G401 (cell line): ENCODE data around the gene GSG1L. TPM values are rescaled to one million over a fixed set of nuclear protein-coding genes. Genes with fewer than 3 reads are reported as not detected.
A peak's percentile ranks its signal among the peaks of the same experiment; 100 is the strongest.

Experiments used
- DNase-seq: peaks from one replicate; pipeline ENCODE4 v3.0.0-alpha.2; 2015; ENCODE audit warnings: low spot score
- in situ Hi-C: cut with HindIII; loops from 2 replicates; pipeline ENCODE4 v1.10.0; 2016; ENCODE audit warnings: low sequenced_read_pairs, mixed read lengths
- total RNA-seq: library from RNA; depleted of rRNA; stranded (reverse); fragments of >200 nt; shearing (Covaris generic); gene quantifications from 2 replicates; pipeline ENCODE4 v1.2.3, GENCODE V29; 2014

GSG1L gene
- total RNA-seq, 1 experiment from 2014 or later, result not detected

DNA sequence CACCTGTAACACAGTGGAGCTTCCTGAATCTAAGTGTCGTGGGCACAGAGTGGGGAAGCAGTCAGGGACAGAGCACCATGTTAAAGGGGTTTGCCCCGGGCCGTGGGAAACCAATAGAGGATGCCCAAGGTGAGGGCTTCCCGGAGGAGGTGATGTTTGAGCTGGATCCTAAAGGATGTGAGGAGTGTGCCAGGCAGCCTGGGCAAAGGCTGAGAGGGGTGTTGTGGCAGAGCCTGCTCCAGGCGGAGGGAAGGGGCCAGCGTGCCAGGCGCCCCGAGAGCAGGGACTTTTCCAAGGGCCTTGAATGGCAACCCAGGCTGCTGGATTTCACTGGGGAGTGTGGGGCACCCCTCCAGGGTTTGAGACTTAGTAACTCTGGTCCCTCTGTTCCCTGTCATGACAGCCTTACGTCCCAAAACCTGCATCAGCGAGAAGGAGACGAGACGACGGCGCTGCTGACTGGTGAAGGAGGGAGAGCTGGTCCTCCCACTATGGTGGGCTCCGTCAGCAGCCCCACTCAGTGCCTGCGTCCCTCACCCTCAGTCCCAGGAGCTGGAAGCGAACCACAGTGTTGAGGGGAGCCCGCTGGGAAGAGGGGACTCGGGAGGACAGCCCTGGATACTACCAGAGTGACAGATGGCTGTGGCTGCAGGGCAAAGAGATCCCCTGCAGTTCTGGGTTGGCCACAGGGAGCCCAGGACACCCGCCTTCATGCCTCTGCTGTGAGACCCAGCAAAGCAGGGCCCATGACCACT lies 285.2 kb downstream of the GSG1L start:
- in situ Hi-C loops, result no loop called here

DNA sequence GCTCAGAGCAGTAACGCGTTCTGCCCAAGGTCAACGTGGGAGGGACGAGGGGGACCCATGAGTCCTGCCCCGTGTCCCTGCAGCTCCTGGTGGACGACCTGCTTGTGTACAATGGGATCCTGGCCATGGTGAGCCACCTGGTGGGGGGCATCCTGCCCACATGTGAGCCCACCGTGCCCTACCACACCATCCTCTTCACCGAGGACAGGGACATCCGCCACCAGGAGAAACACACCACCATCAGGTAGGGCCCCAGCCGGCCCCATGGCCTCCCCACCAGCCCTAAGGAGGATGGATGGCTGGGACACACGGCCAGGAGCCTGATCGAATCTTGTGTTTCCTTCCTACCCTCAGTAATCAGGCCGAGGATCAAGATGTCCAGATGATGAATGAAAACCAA lies 286.0 kb downstream of the GSG1L start:
- DNase-seq, result no peak
- in situ Hi-C loops, result no loop called here

More for the DNA sequence above, 285.2 kb downstream of the GSG1L start:
- DNase-seq, result peak; percentile 54

DNA sequence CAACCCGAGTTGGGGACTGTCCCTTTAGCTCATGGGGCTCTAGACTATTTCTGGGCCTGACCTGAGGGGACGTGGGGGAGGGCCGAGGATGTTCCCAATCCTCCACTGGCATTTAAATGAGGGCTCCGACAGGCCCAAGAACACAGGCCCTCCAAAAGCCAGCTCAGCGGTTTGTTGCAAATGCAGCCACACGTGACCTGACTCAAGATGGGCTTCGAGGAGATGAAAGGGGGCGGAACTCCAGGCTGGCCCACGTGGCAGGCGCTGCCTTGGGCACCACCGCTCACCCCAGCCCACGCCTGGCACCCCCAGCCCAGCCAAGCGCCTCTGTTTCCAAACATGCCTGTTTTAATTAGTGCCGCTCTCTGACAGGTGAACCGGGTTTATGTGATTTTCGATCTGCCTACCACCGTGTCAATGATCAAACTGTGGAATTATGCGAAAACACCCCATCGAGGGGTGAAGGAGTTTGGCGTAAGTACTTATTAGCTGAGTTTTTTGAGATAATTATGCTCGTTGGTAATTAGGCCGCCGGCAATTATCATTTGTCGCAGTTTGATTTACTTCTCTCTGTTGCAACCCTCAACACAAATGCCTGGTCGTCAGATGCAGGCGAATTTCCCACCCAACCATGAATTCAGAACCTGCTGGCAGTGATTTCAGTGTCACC lies 286.8 kb downstream of the GSG1L start:
- in situ Hi-C loops, result no loop called here
- peak; percentile 37 for DNase-seq

DNA sequence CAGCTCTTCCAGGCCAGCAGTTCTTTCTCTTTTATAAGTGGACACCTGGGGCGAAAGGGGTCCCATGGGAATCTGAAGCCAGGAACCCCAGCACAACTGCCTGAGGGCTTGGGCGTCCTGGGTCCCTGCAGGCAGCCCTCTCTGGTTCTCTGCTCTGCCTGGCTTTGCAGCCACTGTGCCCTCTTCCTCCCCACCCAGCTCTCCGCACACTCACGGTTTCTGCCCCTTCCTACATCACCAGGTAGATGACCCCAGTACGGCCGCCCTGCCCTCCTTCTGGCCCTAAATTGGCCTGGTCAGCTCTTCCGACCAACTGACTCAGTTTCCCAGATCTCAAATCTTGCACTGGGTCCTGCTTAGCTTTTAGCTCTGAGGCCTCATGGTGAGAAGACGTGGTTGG lies 288.3 kb downstream of the GSG1L start:
- in situ Hi-C loops, result no loop called here
- DNase-seq, result no peak

DNA sequence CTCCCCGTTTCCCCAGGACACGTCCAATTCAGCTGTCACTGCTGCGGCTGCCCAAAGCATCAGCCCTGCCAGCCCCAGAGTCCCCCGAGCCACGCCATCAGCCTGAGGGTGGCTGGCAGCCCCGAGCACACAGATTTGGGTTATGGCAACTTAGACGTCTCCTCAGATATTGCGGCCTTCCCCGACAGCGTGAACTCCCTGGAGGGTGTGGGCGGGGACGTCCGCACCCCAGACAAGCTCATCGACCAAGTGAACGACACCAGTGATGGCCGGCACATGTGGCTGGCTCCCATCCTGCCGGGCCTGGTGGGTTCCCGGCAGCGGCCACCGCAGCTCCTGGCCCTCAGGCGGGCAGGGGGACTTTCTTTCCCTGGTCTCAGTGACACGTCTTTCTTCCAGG lies 288.7 kb downstream of the GSG1L start:
- in situ Hi-C loops, result no loop called here
- DNase-seq, result no peak

DNA sequence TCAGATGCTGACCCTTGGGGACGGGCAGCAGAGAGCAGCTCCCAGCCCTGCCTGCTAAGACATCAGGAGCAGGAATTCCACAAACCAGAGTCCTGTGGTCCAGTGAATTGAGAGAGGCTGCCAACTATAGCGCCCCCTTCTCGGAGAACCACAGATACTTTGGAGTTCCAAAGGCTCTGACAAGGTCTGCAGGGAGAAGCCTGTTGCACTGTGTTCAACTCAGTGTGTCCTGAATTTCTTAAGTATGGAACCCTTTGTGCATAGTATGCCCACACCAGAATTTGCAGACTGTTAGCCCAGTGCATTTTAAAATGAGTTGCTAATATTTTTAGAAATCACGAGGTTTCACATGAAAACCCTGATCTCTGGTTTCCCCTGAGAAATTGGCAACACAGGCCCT lies 290.2 kb downstream of the GSG1L start:
- in situ Hi-C loops, result no loop called here
- DNase-seq, result no peak

DNA sequence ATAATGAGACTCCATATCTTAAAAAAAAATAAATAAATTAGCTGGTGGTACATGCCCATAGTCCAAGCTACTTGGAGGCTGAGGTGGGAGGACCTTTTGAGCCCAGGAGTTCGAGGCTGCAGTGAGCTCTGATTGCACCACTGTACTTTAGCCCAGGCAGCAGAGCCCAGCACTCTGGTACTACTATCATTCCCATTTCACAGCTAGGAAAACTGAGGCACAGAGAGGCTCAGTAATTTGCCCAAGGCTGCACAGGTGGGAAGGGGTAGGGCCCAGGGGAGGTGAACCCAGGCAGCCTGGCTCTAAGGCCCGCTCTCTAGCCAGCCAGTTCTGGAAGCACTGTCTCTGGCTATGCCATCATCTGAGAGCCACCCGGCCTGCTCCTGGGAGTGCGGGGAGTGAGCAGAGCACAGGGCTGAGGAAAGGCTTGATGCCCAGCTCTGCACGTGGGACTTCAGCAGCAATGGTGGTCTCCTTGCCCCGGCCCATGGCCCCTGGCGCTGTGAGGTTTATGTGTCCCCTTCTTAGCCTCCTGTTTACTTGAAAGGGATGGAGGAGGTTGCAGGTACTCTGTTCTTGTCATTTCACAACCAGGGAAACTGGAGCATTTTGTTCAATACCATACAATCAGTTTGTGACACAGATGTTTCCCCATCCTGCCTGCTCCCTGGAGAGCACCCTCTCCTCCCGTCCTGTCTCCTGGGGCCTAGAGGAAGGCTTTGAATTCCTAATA lies 291.3 kb downstream of the GSG1L start:
- in situ Hi-C loops, result no loop called here
- DNase-seq, result no peak

DNA sequence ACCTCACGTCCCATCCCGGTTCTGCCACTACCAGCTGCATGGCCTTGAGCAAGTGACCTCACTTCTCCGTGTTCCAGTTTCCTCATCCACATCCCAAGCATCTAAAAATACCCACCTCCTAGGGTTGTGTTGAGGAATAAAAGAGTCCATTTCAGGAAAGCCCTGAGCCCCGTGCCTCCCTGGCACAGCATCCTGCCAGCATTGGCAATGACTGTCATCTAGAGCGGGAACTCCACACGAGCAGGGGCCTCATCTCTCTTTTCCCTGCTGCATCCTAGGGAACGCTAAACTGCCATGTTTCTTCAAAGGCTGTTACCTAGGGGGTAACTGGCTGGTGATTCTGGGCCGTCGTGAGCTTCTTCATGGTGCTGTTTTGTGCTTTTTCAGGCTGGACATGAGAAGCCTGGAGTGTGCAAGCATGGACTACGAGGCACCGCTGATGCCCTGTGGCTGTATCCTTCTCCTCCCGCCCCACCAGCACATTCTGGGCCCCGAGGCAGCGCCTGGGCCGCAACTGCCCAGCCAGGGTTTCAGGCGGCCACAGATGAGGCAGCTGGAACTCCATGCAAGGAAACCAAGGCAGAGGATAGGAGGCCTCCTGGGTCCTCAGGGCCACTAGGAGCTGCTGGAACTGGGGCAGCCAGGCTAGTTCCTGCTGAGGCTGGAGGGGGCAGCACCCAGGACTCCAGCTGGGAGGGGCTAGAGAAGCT lies 292.2 kb downstream of the GSG1L start:
- in situ Hi-C loops, result no loop called here
- DNase-seq, result no peak

DNA sequence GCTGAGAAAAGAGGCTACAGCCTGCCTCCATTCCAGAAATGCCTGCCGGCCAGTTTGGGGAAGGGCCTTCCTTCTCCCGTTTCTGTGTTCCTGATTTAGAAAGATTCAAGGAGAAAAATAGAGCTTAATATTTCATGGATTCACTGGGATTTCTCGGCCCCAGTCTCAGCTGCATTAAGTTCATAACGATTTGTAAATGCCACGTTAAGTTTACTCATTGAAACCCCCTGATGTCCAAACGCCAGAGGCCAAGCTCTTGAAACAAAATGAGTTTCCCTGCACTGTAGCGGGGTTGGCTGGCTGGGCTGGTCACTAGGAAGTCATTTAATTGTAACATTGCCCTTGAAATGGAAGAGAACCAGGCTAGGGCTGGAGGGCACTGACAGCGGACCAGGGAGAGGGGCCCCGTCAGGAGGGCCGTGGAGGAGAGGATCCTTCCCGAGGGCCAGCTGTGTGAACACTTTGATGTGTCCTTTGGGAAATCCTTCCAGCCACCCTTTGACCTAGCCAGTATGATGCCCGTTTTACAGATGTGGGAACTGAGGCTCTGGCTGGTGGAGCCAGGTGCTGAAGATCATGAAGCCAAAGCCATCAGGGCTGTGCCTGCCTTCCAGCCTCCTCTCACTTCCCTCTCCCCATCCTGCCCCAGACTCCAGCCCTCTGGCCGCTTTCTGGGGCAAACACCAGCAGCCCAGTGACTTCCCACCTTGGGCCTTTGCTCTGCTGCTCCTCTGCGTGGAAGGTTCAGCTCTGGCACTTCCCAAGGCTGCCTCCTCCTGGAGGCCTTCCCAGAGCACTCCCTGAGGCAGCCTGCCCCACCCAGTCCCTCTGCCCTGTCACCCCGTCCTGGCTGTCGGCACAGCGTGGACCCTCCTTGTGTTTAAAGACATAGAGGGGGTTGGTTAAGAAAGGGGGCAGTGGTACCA lies 293.0 kb downstream of the GSG1L start:
- in situ Hi-C loops, result no loop called here
- no peak for DNase-seq

DNA sequence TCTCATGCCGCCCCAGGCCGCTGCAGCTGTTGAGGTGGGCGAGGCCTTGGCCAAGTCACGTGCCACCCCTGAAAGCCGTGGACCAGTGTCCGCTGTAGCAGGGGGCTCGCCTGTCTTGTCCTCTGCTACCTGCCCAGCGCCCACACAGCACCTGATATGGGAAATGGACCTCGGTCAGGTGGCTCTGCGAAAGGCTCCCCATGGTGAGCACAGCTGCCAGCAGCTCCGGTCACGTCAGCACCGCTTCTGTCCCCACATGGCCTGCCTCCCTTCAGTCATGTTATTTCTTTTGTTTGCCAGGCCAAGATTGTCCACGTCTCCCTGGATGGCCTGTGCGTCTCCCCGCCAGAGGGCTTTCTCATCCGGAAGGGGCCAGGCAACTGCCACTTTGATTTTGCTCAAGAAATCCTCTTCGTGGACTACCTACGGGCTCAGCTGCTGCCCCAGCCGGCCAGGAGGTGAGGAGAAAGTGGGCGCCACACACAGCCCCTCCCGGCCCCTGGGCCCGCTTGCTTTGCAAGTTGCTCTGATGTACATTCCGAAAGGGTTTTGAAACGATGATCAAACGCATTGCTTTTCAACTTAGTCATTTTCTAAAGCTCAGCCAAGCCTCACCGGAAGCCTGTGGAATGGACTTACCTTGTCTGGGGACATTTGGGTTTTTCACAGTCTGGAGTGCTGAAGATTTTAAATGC lies 293.8 kb downstream of the GSG1L start:
- in situ Hi-C loops, result no loop called here
- DNase-seq, result peak; percentile 26

DNA sequence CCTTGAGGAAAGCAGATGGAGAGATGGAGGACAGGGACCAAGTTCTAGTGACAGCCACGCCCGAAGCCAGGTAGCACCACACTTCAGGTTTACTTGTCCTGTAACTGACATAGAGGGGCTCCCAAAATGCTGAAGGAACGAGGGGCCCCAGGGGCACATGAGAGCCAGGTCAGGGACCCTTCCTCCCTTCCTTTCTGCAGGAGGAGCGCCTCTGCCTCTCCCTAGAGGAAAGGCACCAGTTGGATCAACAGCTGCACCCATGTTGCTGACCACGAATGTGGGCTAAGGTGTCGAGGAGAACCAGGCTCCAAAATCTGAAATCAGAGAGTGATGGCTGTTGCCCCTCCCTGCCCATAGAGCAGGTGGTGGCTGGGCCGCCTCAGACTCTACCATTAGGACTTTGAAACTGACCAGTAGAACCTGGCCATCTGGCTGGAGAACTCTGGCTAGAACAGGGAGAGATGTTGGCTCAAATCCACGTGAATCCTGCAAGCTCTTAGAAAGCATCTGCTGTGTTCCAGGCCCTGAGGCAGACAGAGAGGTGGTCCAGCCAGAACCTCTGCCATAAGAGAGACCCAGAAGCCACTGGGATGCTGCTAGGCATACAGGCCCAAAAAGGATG lies 294.8 kb downstream of the GSG1L start:
- in situ Hi-C loops, result no loop called here
- DNase-seq, result peak; percentile 91

DNA sequence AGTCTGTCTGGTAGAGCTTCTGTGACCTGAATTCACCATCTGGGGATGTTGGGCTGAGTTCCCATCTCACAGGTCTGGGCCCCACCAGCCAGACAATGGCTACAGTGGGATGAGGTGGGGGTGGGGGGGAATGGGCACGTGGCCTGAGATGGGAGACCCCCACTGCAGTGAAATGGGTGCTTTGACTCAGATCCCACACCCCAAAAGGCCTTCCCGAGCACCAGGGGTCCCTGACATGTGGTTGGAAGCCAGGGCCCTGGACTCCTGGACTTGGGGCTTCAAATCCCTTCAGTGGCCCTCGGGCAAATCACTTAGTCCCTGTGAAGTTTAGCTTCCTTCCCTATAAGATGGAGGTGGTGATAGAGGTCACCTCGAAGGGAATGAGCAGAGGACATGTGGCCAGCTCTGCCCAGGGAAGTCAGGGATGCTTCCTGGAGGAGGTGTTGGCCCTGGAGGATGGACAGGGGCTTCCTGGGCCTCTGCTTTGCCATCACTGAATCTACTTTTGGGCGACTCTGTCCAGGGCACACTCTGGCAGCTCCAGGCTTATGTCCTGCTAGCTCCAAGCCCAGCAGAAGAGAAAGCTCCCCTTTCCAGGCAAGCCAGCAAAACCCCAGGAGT lies 295.4 kb downstream of the GSG1L start:
- DNase-seq, result no peak
- in situ Hi-C loops, result no loop called here

DNA sequence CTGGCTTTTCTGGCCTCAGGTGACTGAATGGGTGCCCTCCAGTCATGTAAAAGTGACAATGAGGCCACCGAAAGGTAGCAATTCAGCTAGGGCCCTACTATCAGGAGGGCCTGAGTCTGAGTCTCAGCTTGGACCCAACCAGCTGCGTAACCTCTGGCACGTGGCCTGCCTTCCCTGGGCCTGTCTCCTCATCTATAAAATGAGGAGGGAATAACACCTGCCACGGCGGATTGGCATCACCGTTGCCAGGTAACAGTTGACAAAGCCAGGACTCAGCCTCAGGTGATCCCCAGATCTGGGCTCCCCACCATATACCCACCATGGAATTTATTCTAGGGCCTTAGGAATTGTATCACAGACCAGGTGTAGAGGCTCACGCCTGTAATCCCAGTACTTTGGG lies 296.4 kb downstream of the GSG1L start:
- in situ Hi-C loops, result no loop called here
- DNase-seq, result no peak

DNA sequence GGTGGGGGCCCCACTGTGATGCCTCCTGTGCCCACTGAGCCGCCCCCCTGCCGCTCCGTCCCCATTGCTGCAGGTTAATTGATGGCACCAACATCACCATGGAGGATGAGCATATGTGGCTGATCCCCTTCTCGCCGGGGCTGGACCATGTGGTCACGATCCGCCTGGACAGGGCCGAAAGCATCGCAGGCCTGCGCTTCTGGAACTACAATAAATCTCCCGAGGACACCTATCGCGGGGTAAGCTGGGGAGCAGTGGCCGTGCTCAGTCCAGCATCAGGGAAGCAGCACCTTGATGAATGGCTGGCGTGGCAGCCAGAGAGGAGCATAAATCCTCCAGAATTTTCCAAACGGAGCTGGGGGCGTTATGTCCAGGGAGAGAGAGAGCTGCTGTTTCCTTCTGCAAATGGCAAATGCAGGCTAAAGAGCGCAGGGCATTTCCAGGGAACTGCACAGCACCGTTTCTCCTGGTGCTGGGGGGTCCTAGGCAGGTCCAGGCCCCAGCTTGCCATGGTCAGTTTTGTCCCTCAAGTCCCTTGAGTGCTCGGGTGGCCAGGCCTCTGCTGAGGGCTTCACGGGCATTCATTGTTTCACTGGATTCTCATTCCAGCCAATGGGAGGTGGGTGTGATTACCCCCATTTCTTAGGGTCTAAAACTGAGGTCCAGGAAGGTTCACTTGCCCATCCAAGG lies 297.1 kb downstream of the GSG1L start:
- DNase-seq, result no peak
- in situ Hi-C loops, result no loop called here

DNA sequence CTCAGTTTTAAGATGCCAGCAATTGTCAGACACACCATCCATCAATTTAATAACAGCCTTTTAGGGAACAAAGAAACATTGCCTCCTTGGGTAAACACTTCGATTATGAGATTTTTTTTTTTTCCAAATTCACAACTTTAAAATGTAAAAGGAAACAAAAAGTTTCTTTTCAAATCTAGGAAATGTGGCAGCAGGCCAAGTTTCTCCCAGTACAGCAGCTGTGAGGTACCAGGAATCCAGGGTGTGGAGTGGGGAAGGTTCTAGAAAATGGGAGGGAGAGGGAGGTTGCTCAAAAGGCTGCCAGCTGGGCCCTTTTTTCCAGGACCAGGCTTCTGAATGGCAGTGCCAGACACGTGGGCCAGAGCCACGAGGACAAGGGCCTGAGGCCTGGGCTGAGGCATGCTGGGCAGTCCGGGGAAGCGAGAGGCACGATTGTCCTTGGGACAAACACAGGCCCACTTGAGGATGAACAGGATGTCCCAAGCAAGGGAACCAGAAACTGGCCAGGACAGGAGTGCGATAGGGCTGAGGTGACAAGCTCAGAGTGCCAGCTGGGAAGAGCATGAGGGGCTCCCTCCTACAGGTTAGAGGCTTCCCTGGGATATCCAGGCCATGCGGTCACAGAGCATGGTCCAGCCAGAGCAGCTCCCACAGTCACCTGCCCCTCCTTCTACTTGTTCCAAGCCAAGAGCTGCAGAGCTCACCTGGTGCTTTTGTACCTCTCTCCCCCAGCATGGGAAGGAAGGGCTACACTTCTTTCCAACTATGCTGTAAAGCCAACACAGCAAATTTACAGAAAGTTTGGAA lies 298.4 kb downstream of the GSG1L start:
- in situ Hi-C loops, result no loop called here
- DNase-seq, result no peak

DNA sequence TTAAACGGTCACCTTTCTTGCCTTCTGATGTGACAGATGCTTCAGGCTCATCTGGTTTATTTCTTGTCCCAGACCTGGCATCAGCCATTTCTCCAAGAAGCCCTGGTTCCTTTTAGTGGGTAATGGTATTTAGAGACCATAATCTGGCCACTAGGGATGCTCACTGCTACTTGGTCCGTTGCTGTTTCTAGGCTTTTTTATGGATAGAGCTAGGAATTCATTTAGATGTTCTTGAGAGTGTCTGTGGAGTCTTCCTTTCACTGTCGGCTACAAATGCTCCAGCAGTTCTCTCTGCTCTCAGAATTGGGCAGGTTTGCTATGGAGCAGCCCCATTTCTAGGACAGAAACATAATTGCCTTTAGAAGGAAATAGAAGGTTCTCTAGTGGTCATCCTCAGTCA lies 299.1 kb downstream of the GSG1L start:
- DNase-seq, result no peak
- in situ Hi-C loops, result no loop called here
